HepG2 (cell line): ENCODE data around the gene CPN1. TPM values are rescaled to one million over a fixed set of nuclear protein-coding genes. Genes with fewer than 3 reads are reported as not detected.
A peak's percentile ranks its signal among the peaks of the same experiment; 100 is the strongest.

Experiments used
- FOXA1 ChIP-seq, 2 experiments: fragments of 450-650 bp in 1 of 2; sonication (generic) in 1 of 2; formaldehyde crosslinking in 1 of 2; IDR thresholded peaks; 2 replicates each; pipeline versions ENCODE4 v1.4.0 to v1.6.1; 2016 to 2020; ENCODE audit warnings: missing genetic modification reagents in 1 of 2
- FOXA3 ChIP-seq: IDR thresholded peaks from 2 replicates; pipeline ENCODE4 v1.6.1; 2016; ENCODE audit warnings: missing genetic modification reagents, missing compliant biosample characterization
- POLR2AphosphoS5 ChIP-seq: IDR thresholded peaks from 2 replicates; pipeline ENCODE4 v1.6.1; 2012; ENCODE audit warnings: low read depth, low read length
- ZNF563 ChIP-seq: sonication (generic); formaldehyde crosslinking; IDR thresholded peaks from 2 replicates; pipeline ENCODE4 v1.8.0; 2022; ENCODE audit warnings: mild to moderate bottlenecking, moderate library complexity, missing genetic modification reagents
- ZNF652 ChIP-seq: IDR thresholded peaks from 2 replicates; pipeline ENCODE4 v1.6.1; 2016; ENCODE audit warnings: low read depth, borderline replicate concordance
- polyA plus RNA-seq, 8 experiments: library from polyadenylated mRNA; depleted of rRNA in 3 of 8; stranded (reverse) in 7 of 8; unstranded in 1 of 8; fragments of >200 nt; fragmentation: Illumina TruSeq in 4 of 8; extraction: Trizol in 4 of 8; gene quantifications; 2 replicates each; pipeline versions ENCODE4 v1.2.1 to v1.2.3, GENCODE V29; 2011 to 2016; ENCODE audit warnings: low read depth in 4 of 8, missing spikeins in 1 of 8, mixed read lengths in 1 of 8; ENCODE audit not compliant: insufficient read depth in 1 of 8
- total RNA-seq, 5 experiments: library from RNA; depleted of rRNA; stranded (reverse); fragments of >200 nt; fragmentation: Illumina TruSeq; extraction: Trizol; gene quantifications; 2 replicates each; pipeline ENCODE4 v1.2.3, GENCODE V29; 2016; ENCODE audit warnings: low read depth in 1 of 5
- TF ChIP-seq, protein P1 (sequence below): IDR thresholded peaks from 2 replicates; pipeline ENCODE4 v1.6.1; 2016; ENCODE audit warnings: missing genetic modification reagents, missing compliant biosample characterization
- TF ChIP-seq, protein P2 (sequence below), 2 experiments: fragments of 450-650 bp in 1 of 2; sonication (generic) in 1 of 2; formaldehyde crosslinking; IDR thresholded peaks; 2 replicates each; pipeline versions ENCODE4 v1.5.0 to v1.8.0; 2020 to 2022; ENCODE audit warnings: mild to moderate bottlenecking in 1 of 2, missing genetic modification reagents in 1 of 2
- TF ChIP-seq, protein P3 (sequence below): sonication (generic); formaldehyde crosslinking; IDR thresholded peaks from 2 replicates; pipeline ENCODE4 v1.9.0; 2021; ENCODE audit warnings: mild to moderate bottlenecking, missing genetic modification reagents

CPN1 gene
- total and polyA plus RNA-seq, 2 of the 13 experiments (the other 11 are each of a cell fraction or from before 2014, with no cell fraction given), result 17.3 to 35.1 TPM

- TF ChIP-seq, protein P1, sequence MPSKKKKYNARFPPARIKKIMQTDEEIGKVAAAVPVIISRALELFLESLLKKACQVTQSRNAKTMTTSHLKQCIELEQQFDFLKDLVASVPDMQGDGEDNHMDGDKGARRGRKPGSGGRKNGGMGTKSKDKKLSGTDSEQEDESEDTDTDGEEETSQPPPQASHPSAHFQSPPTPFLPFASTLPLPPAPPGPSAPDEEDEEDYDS, result peak; percentile 28; the same call in 1 of the 2 replicates
- TF ChIP-seq ZNF652 (CRISPR knock-in tag), result peak; percentile 97
- no peak for TF ChIP-seq FOXA1 (IDR thresholded peaks at IDR 0.05)
- peak; percentile 54; the same call in 1 of the 2 replicates for TF ChIP-seq FOXA1 (CRISPR knock-in tag; IDR thresholded peaks at IDR 0.05)
- TF ChIP-seq, protein P2, sequence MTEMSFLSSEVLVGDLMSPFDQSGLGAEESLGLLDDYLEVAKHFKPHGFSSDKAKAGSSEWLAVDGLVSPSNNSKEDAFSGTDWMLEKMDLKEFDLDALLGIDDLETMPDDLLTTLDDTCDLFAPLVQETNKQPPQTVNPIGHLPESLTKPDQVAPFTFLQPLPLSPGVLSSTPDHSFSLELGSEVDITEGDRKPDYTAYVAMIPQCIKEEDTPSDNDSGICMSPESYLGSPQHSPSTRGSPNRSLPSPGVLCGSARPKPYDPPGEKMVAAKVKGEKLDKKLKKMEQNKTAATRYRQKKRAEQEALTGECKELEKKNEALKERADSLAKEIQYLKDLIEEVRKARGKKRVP (CRISPR knock-in tag; IDR thresholded peaks at IDR 0.05), result no peak
- peak; percentile 21; the same call in 1 of the 2 replicates for TF ChIP-seq ZNF563 (CRISPR knock-in tag)
- peak; percentile 82 for TF ChIP-seq POLR2AphosphoS5
- peak; percentile 61 for TF ChIP-seq FOXA3 (CRISPR knock-in tag)
- TF ChIP-seq, protein P3, sequence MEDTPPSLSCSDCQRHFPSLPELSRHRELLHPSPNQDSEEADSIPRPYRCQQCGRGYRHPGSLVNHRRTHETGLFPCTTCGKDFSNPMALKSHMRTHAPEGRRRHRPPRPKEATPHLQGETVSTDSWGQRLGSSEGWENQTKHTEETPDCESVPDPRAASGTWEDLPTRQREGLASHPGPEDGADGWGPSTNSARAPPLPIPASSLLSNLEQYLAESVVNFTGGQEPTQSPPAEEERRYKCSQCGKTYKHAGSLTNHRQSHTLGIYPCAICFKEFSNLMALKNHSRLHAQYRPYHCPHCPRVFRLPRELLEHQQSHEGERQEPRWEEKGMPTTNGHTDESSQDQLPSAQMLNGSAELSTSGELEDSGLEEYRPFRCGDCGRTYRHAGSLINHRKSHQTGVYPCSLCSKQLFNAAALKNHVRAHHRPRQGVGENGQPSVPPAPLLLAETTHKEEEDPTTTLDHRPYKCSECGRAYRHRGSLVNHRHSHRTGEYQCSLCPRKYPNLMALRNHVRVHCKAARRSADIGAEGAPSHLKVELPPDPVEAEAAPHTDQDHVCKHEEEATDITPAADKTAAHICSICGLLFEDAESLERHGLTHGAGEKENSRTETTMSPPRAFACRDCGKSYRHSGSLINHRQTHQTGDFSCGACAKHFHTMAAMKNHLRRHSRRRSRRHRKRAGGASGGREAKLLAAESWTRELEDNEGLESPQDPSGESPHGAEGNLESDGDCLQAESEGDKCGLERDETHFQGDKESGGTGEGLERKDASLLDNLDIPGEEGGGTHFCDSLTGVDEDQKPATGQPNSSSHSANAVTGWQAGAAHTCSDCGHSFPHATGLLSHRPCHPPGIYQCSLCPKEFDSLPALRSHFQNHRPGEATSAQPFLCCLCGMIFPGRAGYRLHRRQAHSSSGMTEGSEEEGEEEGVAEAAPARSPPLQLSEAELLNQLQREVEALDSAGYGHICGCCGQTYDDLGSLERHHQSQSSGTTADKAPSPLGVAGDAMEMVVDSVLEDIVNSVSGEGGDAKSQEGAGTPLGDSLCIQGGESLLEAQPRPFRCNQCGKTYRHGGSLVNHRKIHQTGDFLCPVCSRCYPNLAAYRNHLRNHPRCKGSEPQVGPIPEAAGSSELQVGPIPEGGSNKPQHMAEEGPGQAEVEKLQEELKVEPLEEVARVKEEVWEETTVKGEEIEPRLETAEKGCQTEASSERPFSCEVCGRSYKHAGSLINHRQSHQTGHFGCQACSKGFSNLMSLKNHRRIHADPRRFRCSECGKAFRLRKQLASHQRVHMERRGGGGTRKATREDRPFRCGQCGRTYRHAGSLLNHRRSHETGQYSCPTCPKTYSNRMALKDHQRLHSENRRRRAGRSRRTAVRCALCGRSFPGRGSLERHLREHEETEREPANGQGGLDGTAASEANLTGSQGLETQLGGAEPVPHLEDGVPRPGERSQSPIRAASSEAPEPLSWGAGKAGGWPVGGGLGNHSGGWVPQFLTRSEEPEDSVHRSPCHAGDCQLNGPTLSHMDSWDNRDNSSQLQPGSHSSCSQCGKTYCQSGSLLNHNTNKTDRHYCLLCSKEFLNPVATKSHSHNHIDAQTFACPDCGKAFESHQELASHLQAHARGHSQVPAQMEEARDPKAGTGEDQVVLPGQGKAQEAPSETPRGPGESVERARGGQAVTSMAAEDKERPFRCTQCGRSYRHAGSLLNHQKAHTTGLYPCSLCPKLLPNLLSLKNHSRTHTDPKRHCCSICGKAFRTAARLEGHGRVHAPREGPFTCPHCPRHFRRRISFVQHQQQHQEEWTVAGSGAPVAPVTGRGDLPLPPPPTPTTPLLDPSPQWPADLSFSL (CRISPR knock-in tag), result 0 out of 2 replicates have a peak, but pooled peaks have one; percentile 30
These were observed at the start of gene CPN1 (continued) for GRCh38 chr10:100081075-100082001.
